Left colon (tissue), 2 donors: ENCODE data around the gene EPS8L2. TPM values are rescaled to one million over a fixed set of nuclear protein-coding genes. Genes with fewer than 3 reads are reported as not detected.

Source experiments
- ATAC-seq: fragments of 200-7000 bp; cut with Tn5 transposase; one replicate; pipeline ENCODE4 v1.9.1; 2020; ENCODE audit warnings: mild to moderate bottlenecking, moderate library complexity
- DNase-seq, 2 donors: peaks; one replicate each; pipeline ENCODE4 v3.0.0-alpha.2; 2020
- intact Hi-C, 2 donors: fragments of 100-400 bp; cut with DNase I in 1 of 2; cut with micrococcal nuclease in 1 of 2; formaldehyde crosslinking; loops; one replicate each; pipeline versions ENCODE4 v1.11.2 to v1.14.0; 2022; cut with DNase I, micrococcal nuclease
- total RNA-seq, 2 donors: library from RNA; stranded (reverse); fragmentation: NEBNext Ultra II Directional; extraction: Animal tissue kit (Norgen Biotek cat#: 25700); gene quantifications; one replicate each; pipeline ENCODE4 v1.2.1, GENCODE V29; 2021
- donor health status: DM: no; HTN: no; CAD: no.
- donor health status: DM: yes; HTN: yes; CAD: no.

Gene EPS8L2
- total RNA-seq, 2 donors from 2014 or later: 248 to 294 TPM

DNA sequence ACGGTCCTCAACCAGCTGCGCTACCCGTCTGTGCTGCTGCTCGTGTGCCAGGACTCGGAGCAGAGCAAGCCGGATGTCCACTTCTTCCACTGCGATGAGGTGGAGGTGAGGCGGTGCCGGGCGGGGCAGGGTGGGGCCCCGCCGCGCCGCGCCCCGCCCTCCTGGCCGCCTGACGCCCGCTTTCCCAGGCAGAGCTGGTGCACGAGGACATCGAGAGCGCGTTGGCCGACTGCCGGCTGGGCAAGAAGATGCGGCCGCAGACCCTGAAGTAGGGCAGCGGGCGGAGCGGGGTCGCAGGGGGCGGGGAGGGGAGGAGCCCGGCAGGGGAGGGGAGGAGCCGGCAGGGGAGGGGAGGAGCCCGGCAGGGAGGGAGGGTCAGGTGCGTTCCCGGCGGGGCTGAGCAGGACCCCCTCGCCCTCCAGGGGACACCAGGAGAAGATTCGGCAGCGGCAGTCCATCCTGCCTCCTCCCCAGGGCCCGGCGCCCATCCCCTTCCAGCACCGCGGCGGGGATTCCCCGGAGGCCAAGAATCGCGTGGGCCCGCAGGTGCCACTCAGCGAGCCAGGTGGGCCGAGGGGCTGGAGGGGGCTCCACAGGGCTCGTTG lies 14.7 kb downstream of the EPS8L2 start:
- DNase-seq: peak; percentile 78 to 82
- intact Hi-C loops: loop anchor here (10.0 kb wide), 2 partner anchors 56 to 166 kb away; no protein-coding TSS in a partner anchor
- peak; percentile 87 for ATAC-seq

DNA sequence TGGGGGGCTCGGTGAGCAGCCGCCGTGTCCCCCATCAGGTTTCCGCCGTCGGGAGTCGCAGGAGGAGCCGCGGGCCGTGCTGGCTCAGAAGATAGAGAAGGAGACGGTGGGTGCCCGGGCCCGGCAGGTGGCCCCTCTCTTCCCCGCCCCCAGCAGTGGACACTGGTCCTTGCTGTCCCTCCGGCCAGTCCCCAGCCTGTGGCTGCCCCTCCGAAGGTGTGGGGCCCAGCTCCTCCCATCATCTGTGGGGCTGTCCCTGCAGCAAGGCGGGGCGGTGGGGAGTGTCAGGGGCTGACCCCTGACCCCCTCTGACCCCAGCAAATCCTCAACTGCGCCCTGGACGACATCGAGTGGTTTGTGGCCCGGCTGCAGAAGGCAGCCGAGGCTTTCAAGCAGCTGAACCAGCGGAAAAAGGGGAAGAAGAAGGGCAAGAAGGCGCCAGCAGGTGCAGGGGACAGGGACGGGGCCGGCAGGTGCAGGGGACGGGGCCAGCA lies 15.3 kb downstream of the EPS8L2 start:
- DNase-seq (peak in 1 of 2 donors; percentile 35), ATAC-seq (no peak)
- intact Hi-C loops: loop anchor here (10.0 kb wide), 2 partner anchors 56 to 166 kb away; no protein-coding TSS in a partner anchor

DNA sequence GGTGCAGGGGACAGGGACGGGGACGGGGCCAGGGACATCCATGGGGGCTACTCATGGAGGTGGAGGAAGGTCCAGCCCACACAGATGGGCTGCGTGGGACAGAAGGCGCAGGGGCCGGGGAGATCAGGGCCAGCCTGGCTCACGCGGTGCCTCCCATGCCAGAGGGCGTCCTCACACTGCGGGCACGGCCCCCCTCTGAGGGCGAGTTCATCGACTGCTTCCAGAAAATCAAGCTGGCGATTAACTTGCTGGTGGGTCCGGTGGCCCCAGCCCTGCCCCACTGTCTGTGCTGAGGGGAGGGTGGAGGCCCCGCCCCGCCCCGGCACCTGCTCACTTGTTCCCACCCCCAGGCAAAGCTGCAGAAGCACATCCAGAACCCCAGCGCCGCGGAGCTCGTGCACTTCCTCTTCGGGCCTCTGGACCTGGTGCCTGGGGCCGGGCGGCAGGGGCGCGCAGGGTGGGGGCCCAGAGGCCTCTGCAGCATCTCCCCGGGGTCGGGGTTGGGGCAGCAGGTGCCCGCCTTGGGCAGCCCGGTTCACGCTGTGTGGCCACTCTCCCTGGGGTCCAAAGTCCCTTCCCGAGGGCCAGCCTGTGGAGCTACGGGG lies 15.8 kb downstream of the EPS8L2 start:
- intact Hi-C loops: loop anchor here (10.0 kb wide), 2 partner anchors 57 to 167 kb away; no protein-coding TSS in a partner anchor
- ATAC-seq (no peak), DNase-seq (peak in 1 of 2 donors; percentile 72)

DNA sequence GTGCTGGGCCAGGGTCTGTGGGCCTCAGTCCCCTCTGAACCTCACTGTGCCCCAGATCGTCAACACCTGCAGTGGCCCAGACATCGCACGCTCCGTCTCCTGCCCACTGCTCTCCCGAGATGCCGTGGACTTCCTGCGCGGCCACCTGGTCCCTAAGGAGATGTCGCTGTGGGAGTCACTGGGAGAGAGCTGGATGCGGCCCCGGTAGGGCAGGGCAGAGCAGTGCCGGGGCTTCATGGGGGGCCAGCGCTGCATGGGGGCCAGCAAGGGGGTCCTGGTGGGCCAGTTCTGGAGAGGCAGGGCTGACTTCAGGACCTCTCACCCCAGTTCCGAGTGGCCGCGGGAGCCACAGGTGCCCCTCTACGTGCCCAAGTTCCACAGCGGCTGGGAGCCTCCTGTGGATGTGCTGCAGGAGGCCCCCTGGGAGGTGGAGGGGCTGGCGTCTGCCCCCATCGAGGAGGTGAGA lies 16.3 kb downstream of the EPS8L2 start:
- ATAC-seq: no peak
- DNase-seq: no peak
- intact Hi-C loops: loop anchor here (10.0 kb wide), 2 partner anchors 58 to 168 kb away; no protein-coding TSS in a partner anchor

DNA sequence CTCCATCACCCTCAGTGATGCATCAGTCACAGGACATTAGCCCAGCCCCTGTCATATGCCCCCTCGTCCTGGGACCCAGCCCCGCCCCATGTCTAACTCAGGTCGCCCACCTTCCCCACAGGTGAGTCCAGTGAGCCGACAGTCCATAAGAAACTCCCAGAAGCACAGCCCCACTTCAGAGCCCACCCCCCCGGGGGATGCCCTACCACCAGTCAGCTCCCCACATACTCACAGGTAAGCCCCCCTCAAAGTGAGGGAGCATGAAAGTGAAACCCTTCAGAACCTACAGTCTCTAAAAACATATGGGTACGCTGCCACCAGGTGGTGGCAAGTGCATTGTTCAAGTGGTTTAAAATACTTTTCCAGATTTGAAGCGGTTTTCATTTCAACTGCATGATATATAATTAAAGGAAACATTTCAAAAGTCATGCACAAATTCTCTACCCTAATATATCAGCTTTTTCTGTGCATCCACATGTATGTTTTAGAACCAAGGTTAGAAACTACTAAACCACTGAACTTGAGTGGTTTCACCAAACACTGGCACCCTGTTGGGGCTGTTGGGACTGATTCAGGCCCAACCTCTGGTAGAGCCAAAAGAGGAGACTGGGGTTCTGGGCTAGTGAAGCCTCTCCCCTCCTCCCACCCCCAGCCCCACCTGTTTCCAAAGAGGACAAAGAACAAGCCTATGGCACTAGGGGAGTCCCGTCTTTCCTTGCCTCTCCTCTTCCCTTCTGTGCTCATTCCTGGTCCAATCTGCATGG lies 17.3 kb downstream of the EPS8L2 start:
- intact Hi-C loops: loop anchor here (10.0 kb wide), 2 partner anchors 59 to 169 kb away; no protein-coding TSS in a partner anchor
- DNase-seq (peak in 1 of 2 donors; percentile 67), ATAC-seq (no peak)

DNA sequence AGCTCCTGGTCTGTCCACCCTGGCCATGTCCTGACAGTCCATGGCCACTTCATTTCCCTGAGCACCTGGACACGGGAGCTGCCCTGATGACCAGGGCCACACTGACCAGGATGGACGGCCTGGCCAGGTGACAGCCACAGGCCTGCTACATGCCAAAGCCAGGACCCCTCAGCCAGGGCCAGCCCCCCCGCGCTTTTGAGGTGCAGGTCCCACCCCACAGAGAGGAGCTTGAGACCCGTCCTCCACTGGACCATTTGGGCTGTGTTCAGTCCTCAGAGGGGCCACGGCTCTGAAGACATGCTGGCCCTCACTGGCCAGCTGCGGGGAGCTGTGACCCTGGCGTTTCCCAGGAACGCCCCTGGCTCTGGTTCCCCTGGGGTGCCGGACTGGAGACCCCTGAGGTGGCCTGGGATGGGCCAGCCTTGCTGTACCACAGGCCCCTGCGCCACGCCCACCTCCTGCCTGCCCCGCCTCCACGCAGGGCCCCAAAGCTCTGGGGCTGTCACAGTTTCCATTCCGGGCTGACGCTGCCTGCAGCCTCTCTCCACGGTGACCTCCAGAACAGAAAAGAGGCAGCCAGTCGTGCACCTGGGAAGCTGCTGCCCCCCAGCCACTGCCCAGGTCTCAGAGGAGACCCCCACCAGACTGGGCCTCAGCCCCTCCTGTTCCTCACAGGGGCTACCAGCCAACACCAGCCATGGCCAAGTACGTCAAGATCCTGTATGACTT lies 18.2 kb downstream of the EPS8L2 start:
- ATAC-seq (no peak), DNase-seq (no peak)
- intact Hi-C loops: loop anchor here (10.0 kb wide), 2 partner anchors 59 to 169 kb away; no protein-coding TSS in a partner anchor

DNA sequence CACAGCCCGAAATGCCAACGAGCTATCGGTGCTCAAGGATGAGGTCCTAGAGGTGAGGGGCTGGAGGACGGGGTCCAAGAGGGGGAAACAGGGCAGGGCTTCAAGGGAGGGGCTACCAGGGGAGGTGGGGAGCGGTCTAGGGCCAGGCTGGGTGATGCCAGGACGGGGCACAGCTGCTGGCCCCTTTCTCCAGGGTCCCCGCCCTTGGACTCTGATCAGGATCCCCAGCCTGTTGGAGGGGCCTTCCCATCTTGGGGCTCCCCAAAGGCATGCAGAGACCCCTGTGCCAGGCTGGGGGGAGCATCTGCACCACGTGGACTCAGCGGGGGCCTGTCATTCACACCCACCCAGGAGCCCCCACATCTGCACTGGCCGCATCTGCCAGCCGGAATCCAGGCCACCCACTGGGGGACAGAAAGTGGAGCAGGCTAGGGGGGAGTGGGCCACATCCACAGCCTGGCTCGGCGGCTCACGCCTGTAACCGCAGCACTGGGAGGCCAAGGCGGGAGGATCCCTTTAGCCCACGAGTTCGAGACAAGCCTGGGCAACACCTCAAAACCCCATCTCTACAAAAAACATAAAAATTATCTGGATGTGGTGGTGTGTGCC lies 18.9 kb downstream of the EPS8L2 start:
- DNase-seq (no peak), ATAC-seq (no peak)

DNA sequence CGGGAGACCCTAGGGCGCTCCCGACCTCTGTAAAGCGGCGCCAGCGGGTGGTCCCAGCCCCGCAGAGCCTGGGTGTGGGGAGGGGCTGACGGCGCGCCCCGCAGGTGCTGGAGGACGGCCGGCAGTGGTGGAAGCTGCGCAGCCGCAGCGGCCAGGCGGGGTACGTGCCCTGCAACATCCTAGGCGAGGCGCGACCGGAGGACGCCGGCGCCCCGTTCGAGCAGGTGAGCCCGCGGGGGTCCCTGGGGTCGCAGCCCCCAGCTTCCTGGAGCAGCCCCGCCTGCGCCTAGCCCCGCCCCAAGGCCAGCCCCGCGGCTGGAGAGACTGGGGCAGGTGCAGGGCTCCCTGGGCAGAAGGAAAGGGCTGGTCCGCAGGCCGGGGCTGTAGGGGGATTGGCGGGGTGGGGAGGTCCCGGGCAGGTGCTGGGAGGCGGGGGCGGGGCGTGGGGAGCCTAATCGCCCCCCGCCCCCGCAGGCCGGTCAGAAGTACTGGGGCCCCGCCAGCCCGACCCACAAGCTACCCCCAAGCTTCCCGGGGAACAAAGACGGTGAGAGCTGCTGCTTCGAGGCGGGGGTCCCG lies 19.7 kb downstream of the EPS8L2 start:
- intact Hi-C loops: loop anchor here (10.0 kb wide), 2 partner anchors 61 to 171 kb away; no protein-coding TSS in a partner anchor
- DNase-seq (peak in 1 of 2 donors; percentile 46), ATAC-seq (peak; percentile 22)

More for the DNA sequence above, 18.9 kb downstream of the EPS8L2 start:
- intact Hi-C loops: loop anchor here (10.0 kb wide), 2 partner anchors 60 to 170 kb away; no protein-coding TSS in a partner anchor

DNA sequence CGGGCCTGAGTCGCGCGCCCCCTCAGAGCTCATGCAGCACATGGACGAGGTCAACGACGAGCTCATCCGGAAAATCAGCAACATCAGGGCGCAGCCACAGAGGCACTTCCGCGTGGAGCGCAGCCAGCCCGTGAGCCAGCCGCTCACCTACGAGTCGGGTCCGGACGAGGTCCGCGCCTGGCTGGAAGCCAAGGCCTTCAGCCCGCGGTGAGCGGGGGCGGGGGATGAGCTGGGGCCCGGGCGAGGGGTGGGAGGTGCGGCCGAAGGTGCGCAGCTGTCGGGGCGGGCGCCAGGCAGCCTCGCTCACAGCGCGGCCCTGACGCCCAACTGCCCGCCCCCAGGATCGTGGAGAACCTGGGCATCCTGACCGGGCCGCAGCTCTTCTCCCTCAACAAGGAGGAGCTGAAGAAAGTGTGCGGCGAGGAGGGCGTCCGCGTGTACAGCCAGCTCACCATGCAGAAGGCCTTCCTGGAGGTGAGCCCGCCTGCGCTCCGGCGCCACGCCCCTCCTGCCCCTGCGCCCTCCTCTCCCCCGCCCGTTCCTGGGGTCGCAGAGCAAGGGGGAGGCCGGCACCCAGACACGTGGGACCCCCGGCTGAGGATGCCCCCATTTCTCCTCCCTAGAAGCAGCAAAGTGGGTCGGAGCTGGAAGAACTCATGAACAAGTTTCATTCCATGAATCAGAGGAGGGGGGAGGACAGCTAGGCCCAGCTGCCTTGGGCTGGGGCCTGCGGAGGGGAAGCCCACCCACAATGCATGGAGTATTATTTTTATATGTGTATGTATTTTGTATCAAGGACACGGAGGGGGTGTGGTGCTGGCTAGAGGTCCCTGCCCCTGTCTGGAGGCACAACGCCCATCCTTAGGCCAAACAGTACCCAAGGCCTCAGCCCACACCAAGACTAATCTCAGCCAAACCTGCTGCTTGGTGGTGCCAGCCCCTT lies 20.5 kb downstream of the EPS8L2 start:
- intact Hi-C loops: loop anchor here (10.0 kb wide), 2 partner anchors 62 to 172 kb away; no protein-coding TSS in a partner anchor

DNA sequence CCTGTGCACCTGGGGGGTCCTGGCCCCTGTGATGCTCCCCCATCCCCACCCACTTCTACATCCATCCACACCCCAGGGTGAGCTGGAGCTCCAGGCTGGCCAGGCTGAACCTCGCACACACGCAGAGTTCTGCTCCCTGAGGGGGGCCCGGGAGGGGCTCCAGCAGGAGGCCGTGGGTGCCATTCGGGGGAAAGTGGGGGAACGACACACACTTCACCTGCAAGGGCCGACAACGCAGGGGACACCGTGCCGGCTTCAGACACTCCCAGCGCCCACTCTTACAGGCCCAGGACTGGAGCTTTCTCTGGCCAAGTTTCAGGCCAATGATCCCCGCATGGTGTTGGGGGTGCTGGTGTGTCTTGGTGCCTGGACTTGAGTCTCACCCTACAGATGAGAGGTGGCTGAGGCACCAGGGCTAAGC lies 21.3 kb downstream of the EPS8L2 start:
- intact Hi-C loops: loop anchor here (10.0 kb wide), 2 partner anchors 62 to 172 kb away; no protein-coding TSS in a partner anchor

More for the DNA sequence above, 20.5 kb downstream of the EPS8L2 start:
- peak; percentile 62 for ATAC-seq
- DNase-seq: peak; percentile 76 to 88

DNA sequence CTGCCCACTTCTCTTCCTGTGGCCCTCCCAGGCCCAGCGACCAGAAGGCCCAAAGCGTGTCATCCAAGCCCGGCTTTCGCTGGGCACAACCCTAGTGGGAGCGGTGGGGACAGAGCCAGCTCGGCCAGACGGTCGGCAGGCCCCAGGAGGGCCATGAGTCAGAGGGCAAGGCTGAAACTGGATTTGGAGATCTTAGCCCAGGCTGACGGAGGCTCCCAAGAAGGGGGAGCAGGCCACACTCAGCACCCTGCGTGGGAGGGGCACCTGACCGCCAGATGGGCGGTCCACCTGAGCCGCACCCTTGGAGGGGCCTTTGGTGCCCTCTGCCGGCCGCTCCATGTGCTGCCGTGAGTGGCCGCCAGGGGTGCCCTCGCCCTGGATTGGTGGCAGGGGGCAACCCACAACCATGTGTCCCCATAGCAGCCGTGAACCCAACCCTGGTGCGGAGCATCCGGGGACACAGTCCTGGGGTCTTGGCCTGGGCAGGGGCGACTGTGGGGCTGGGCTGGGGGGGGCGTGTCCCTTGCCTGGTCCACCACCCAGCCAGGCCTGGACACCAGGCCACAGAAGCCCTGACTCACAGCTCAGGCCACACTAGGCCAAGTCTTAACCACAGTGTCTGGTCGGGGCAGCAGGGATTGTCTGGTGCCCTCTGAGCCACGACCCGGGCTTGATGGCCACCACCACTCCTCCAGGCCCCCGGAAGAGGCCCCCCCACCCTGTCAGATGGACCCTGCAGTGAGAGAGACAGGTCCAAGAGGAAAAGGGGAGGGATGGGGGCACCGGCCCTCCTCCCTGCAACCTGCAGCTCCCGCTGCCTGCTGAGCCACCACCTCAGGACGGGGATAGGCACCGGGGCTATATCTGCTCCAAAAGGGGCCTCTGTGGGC lies 22.1 kb downstream of the EPS8L2 start:
- intact Hi-C loops: loop anchor here (10.0 kb wide), 2 partner anchors 63 to 173 kb away; no protein-coding TSS in a partner anchor
- peak; percentile 72 for ATAC-seq
- peak; percentile 79 to 91 for DNase-seq

More for the DNA sequence above, 21.3 kb downstream of the EPS8L2 start:
- DNase-seq (peak in 1 of 2 donors; percentile 15), ATAC-seq (no peak)

DNA sequence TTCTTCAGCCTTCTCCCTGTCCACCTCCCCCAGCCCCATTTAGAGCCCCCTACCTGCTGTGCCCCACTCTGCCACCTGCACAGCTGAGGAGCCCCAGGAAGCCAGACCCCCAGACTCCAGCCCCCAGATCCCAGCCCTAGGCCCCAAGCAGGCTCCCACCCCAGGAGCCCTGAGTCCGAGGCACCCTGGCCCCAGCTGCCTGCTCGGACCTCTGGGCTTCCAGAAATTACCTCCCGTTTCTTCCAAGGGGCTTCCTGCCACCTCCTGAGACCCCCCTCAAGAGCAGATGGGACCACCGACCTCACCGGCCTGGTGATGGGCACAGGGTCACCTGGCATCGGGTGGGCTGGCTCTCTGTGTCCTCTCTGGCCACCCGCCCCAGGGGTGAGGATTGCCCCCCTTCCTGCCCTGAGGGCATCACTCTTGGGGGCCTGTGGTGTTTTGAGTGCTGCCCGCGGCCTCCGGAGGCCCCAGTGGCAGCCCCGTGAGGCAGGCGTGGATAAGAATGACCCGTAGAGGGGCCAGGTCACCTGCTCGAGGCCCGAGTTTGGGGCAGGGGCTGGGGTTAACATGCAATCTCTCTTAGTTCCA lies 23.0 kb downstream of the EPS8L2 start:
- intact Hi-C loops: loop anchor here (10.0 kb wide), 2 partner anchors 64 to 174 kb away; no protein-coding TSS in a partner anchor
- DNase-seq (peak; percentile 9 to 24), ATAC-seq (no peak)

DNA sequence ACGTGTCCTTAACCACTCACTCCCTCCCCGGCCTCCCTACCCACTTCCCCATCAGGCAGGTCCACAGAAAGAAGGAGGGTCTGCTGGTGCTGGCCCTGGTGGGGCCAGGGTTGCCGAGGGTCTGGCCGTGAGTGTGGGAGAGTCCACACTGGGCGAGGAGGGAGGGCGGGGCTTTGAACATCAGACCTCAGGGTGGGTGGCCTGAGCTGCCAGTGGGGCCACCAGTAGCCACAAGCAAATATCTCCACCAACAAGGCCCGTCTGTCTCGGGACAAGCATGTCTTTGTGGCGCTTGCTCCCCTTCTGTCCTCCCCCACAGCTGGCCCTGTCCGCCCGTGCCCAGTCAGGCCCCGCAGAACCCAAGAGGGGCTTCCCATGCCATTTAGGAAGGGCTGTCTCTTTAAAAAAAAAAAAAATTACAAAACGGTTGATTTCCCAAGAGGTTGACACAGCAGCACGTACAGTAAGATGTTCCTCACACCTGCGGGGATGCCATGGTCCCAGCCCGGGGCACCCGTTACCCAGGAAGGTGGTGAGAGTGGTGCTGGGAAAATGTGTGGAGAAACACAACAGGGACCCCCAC lies 23.6 kb downstream of the EPS8L2 start:
- DNase-seq: no peak
- intact Hi-C loops: loop anchor here (10.0 kb wide), 2 partner anchors 65 to 175 kb away; no protein-coding TSS in a partner anchor
- ATAC-seq: no peak

DNA sequence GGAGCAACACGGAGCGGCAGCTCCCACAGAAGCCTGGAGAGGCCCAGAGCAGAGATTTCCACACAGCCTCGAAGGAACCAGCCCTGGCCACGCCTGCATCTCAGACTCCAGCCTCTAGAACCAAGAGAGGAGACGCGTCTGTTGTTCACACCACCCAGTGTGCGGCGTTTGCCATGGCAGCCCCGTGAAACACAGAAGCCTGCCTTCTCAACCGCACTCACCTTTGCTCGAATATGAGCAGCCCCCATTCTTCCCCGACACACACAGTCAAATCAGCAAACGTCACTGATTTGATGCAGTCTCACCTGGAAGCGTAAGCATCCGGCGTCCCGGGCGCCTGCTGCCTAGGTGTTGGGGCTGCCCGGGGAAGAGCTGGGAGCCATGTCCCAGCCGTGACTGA lies 27.0 kb downstream of the EPS8L2 start:
- no peak for ATAC-seq
- intact Hi-C loops: no loop called here
- no peak for DNase-seq
